Endothelial cell (in vitro differentiated cells): ENCODE results near the gene NCK2. TPM values are rescaled to one million over a fixed set of nuclear protein-coding genes. Genes with fewer than 3 reads are reported as not detected.
A peak's percentile ranks its signal among the peaks of the same experiment; 100 is the strongest.

ENCODE experiments used
- DNase-seq: peaks from one replicate; pipeline ENCODE4 v3.0.0; 2021; ENCODE audit warnings: low spot score
- H3K27ac Mint-ChIP-seq: one replicate; pipeline ENCODE4 v1.8.0; 2021; ENCODE audit warnings: mixed read lengths, inconsistent platforms; ENCODE audit not compliant: unreplicated experiment
- H3K27me3 Mint-ChIP-seq: one replicate; pipeline ENCODE4 v1.8.0; 2021; ENCODE audit warnings: mild to moderate bottlenecking, moderate library complexity, mixed read lengths, inconsistent platforms; ENCODE audit not compliant: unreplicated experiment
- H3K36me3 Mint-ChIP-seq: one replicate; pipeline ENCODE4 v1.8.0; 2021; ENCODE audit warnings: mild to moderate bottlenecking, low read depth, mixed read lengths, inconsistent platforms; ENCODE audit not compliant: unreplicated experiment
- H3K4me1 Mint-ChIP-seq: one replicate; pipeline ENCODE4 v1.8.0; 2021; ENCODE audit warnings: mild to moderate bottlenecking, mixed read lengths, inconsistent platforms; ENCODE audit not compliant: unreplicated experiment
- H3K4me3 Mint-ChIP-seq: one replicate; pipeline ENCODE4 v1.8.0; 2021; ENCODE audit warnings: mild to moderate bottlenecking, mixed read lengths, inconsistent platforms; ENCODE audit not compliant: unreplicated experiment
- H3K9me3 Mint-ChIP-seq: one replicate; pipeline ENCODE4 v1.8.0; 2021; ENCODE audit warnings: mixed read lengths, inconsistent platforms; ENCODE audit not compliant: unreplicated experiment
- CTCF ChIP-seq: fragments of 200-600 bp; sonication (generic); IDR thresholded peaks from one replicate; pipeline ENCODE4 v1.5.0; 2021; ENCODE audit warnings: antibody characterized with exemption; ENCODE audit not compliant: unreplicated experiment
- total RNA-seq: library from RNA; stranded (reverse); fragmentation: NEBNext Ultra II Directional; extraction: Animal tissue kit (Norgen Biotek cat#: 25700); gene quantifications from one replicate; pipeline ENCODE4 v1.2.1, GENCODE V29; 2021; ENCODE audit not compliant: unreplicated experiment

Gene NCK2
- total RNA-seq, 1 donor from 2014 or later = 93.7 TPM

- peaks cover 8% of the 10 kb centered on the region for H3K27me3 Mint-ChIP-seq
- no peaks in the 10 kb centered on the region for H3K9me3 Mint-ChIP-seq
- H3K4me3 Mint-ChIP-seq = peak overlapping the region; percentile 15
- no peak for TF ChIP-seq CTCF
- peaks cover 82% of the 10 kb centered on the region for H3K4me1 Mint-ChIP-seq
- H3K27ac Mint-ChIP-seq = no peak overlapping the region
- peaks cover 27% of the 10 kb centered on the region for H3K36me3 Mint-ChIP-seq
- DNase-seq = no peak
Observed at GRCh38 chr2:105749583-105750400, 5.1 kb downstream of the NCK2 start.

- Mint-ChIP-seq H3K27ac (no peak overlapping the region), H3K4me1 (peaks cover 90% of the 10 kb centered on the region), H3K9me3 (no peaks in the 10 kb centered on the region), H3K36me3 (peaks cover 27% of the 10 kb centered on the region), H3K4me3 (no peak overlapping the region), H3K27me3 (peaks cover 6% of the 10 kb centered on the region)
- no peak for DNase-seq
- TF ChIP-seq CTCF = no peak
Observed at GRCh38 chr2:105750735-105751134, 6.0 kb downstream of the NCK2 start.

- H3K36me3 Mint-ChIP-seq = peaks cover 24% of the 10 kb centered on the region
- peaks cover 91% of the 10 kb centered on the region for H3K4me1 Mint-ChIP-seq
- H3K27me3 Mint-ChIP-seq = peaks cover 3% of the 10 kb centered on the region
- H3K27ac Mint-ChIP-seq = peak overlapping the region; percentile 72
- DNase-seq = no peak
- no peak for TF ChIP-seq CTCF
- H3K9me3 Mint-ChIP-seq = no peaks in the 10 kb centered on the region
- H3K4me3 Mint-ChIP-seq = no peak overlapping the region
Observed at GRCh38 chr2:105751272-105751671, 6.6 kb downstream of the NCK2 start.

- no peak for DNase-seq
- H3K9me3 Mint-ChIP-seq = no peaks in the 10 kb centered on the region
- peaks cover 3% of the 10 kb centered on the region for H3K27me3 Mint-ChIP-seq
- TF ChIP-seq CTCF = no peak
- peak overlapping the region; percentile 72 for H3K27ac Mint-ChIP-seq
- H3K4me1 Mint-ChIP-seq = peaks cover 89% of the 10 kb centered on the region
- no peak overlapping the region for H3K4me3 Mint-ChIP-seq
- H3K36me3 Mint-ChIP-seq = peaks cover 24% of the 10 kb centered on the region
Observed at GRCh38 chr2:105752691-105753358, 8.1 kb downstream of the NCK2 start.

GRCh38 chr2:105753380-105753779 is 8.7 kb downstream of the NCK2 start:
- Mint-ChIP-seq H3K4me3 (peak overlapping the region; percentile 56), H3K27me3 (peaks cover 3% of the 10 kb centered on the region), H3K27ac (peak overlapping the region; percentile 72), H3K9me3 (no peaks in the 10 kb centered on the region), H3K36me3 (peaks cover 20% of the 10 kb centered on the region), H3K4me1 (peaks cover 85% of the 10 kb centered on the region)
- no peak for TF ChIP-seq CTCF
- no peak for DNase-seq
